PFSK-1 (cell line): ENCODE data around the gene NMRK2.

Source experiments
- FOXP2 ChIP-seq: optimal IDR thresholded peaks from 2 replicates; pipeline ENCODE3; 2011; ENCODE audit warnings: borderline replicate concordance, control low read depth, inconsistent platforms; ENCODE audit not compliant: insufficient read depth; ENCODE audit errors: extremely low read length, extremely low read depth
- POLR2AphosphoS5 ChIP-seq: IDR thresholded peaks from 2 replicates; pipeline ENCODE4 v1.6.1; 2012; ENCODE audit warnings: low read depth, mild to moderate bottlenecking, control low read depth, low read length, moderate library complexity
- REST ChIP-seq, 2 experiments: IDR thresholded peaks; 2 replicates each; pipeline versions ENCODE4 v1.6.1 to v1.8.0; 2011 to 2012; ENCODE audit warnings: low read depth in 2 of 2, low read length in 2 of 2, control low read depth in 1 of 2, inconsistent platforms in 1 of 2, mild to moderate bottlenecking in 1 of 2, moderate library complexity in 1 of 2; ENCODE audit not compliant: insufficient read depth in 1 of 2
- SIN3A ChIP-seq: IDR thresholded peaks from 2 replicates; pipeline ENCODE4 v1.6.1; 2012; ENCODE audit warnings: mild to moderate bottlenecking, low read length, moderate library complexity, borderline replicate concordance; ENCODE audit not compliant: insufficient read depth
- TAF1 ChIP-seq: IDR thresholded peaks from 2 replicates; pipeline ENCODE4 v1.6.1; 2012; ENCODE audit warnings: low read length, control low read depth, borderline replicate concordance; ENCODE audit not compliant: insufficient read depth

The NMRK2 gene

DNA sequence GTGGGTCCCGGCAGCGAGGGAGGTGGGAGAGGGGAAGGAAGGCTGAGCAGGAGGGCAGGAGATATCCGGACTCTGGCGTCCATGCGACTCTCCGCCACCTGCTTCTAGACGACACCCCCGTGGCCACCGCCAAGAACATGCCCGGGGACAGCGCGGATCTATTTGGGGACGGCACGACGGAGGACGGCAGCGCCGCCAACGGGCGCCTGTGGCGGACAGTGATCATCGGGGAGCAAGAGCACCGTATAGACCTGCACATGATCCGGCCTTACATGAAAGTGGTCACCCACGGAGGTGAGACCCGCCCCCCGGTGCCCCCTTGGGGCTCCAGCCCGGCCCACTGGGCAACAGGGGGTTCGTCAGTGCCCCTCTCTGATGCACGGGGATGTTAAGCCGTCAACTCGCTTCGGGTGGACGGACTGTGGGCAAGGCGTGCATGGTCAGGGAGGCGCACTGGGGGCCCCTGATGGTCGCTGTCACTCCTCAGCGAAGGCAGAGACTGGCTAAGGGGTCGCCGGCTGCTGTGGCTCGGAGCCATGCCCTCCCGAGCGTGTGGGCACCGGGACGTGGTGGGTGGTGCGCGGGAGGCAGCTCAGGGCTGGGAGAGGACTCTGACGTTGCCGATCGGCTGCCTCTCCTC, 25.1 kb upstream of the NMRK2 start:
- TF ChIP-seq REST (IDR thresholded peaks at IDR 0.05; ENCODE audit: insufficient read depth in 1 of 2, low read depth in 2 of 2, low read length in 2 of 2) (no peak), FOXP2 (no peak), SIN3A (no peak), POLR2AphosphoS5 (no peak), TAF1 (no peak)

DNA sequence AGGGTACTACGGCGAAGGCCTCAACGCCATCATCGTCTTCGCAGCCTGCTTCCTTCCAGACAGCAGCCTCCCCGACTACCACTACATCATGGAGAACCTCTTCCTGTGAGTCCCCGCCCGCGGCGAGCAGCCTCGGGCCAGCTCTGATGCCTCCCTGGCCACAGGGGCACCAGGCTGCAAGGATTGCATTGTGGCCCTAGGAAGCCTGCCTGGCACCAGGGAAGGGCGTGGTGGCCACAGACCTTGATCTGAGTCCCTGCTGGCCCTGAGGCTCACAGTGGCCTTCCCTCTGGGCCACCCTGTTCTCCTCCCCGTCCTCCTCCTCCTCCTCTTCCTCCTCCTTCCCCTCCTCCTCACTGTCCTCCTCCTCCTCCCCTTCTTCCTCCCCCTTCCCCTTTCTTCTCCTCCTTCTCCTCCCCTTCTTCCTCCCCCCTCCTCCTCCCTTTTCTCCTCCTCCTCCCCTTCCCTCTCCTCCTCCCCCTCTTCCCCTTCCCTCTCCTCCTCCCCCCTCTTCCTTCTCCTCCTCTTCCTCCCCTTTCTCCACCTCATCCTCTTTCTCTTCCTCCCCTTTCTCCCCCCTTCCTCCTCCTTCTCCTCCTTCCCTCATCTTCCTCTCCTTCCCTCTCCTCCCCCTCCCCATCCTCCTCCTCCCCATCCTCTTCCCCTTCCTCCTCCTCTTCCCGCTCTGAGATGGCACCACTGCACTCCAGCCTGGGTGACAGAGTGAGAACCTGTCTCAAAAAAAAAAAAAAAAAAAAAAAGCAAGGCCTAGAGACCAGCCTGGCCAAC, 24.4 kb upstream of the NMRK2 start:
- TF ChIP-seq POLR2AphosphoS5 = no peak

DNA sequence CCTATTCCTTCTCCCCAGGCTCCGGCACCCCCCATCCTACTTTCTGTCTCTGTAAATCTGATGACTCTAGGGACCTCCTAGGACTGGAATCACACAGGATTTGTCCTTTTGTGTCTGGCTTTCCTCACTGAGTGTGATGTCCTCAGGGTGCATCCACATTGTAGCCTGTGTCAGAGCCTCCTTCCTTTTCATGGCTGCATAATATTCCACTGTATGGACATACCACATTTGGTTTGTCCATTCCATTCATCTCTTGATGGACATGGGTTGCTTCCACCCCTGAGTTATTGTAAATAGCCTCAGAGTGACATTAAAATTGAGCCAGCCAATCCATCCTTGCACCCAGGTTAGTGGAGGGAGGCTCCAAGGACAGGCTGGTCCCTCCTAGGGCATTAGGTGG, 22.8 kb upstream of the NMRK2 start:
- no peak for TF ChIP-seq FOXP2

- TF ChIP-seq POLR2AphosphoS5 (no peak), TAF1 (no peak), REST (IDR thresholded peaks at IDR 0.05; ENCODE audit: insufficient read depth in 1 of 2, low read depth in 2 of 2, low read length in 2 of 2) (no peak), SIN3A (no peak), FOXP2 (no peak)
These were observed 18.7 kb upstream of the NMRK2 start for GRCh38 chr19:3914199-3914598.

DNA sequence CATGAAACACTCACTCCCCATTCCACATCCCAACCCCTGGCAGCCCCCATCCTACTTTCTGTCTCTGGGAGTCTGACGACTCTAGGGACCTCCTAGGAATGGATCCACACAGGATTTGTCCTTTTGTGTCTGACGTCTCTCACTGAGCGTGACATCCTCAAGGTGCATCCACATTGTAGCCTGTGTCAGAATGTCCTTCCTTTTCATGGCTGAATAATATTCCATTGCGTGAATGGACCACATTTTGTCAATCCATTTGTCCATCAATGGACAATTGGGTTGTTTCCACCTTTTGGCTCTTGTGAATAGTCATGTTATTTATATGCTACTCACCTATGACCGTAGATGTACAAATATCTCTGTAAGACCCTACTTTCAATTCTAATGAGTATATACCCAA, 16.8 kb upstream of the NMRK2 start:
- TF ChIP-seq SIN3A = no peak
- no peak for TF ChIP-seq REST (IDR thresholded peaks at IDR 0.05; ENCODE audit: insufficient read depth in 1 of 2, low read depth in 2 of 2, low read length in 2 of 2)

DNA sequence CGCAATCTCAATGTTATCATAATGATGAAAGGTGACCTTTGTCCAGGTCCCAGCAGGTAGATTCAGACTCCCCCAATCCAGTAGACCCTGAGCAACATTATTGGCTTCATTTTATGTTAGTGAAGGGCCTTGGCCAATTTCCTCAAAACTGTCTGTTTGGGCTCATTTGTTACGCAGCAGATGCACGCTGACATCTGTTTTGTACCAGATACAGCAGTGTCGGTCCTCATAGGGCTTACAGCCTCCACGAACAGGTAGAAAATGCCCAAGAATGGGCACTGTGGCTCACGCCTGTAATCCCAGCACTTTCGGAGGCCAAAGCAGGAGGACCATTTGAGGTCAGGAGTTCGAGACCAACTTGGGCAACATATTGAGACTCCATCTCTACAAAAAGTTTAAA, 13.1 kb upstream of the NMRK2 start:
- no peak for TF ChIP-seq FOXP2
- no peak for TF ChIP-seq POLR2AphosphoS5
- no peak for TF ChIP-seq TAF1
- no peak for TF ChIP-seq REST (IDR thresholded peaks at IDR 0.05; ENCODE audit: insufficient read depth in 1 of 2, low read depth in 2 of 2, low read length in 2 of 2)
- TF ChIP-seq SIN3A = no peak
